ENCODE results near the gene DCLK2.

GRCh38 chr4:150306719-150307118, 228.5 kb downstream of the DCLK2 start:
- TF ChIP-seq GATA3 (IDR thresholded peaks at IDR 0.05; ENCODE audit: low read depth, low read length) (no peak), GATA2 (IDR thresholded peaks at IDR 0.05; ENCODE audit: low read depth, low read length) (no peak)
